GM19099 (cell line): Measurements from ENCODE around the gene TREH.

Experiments
- POLR2A ChIP-seq: IDR thresholded peaks from 3 replicates; pipeline ENCODE4 v1.6.1; 2011; ENCODE audit warnings: low read depth; ENCODE audit not compliant: insufficient read length; ENCODE audit errors: extremely low read depth

The TREH gene

DNA sequence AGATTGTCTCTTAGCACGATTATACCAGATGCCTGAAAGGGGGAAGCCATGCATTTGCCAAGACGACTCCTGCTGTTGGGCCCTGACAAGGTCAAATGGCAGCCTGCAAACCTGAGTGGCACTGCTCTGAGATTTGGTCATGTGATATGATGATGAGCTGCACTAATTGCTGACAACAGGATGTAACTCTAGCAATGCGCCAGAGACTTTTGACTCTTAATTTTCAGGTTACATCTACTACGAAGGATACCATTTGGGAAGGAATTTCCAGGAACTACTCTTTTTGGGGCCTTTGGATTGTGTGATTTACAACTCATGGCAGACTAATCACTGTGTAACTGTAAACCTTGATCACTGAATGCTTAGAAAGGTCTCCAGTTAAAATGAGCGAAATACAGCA, 13.1 kb downstream of the TREH start:
- TF ChIP-seq POLR2A = no peak

DNA sequence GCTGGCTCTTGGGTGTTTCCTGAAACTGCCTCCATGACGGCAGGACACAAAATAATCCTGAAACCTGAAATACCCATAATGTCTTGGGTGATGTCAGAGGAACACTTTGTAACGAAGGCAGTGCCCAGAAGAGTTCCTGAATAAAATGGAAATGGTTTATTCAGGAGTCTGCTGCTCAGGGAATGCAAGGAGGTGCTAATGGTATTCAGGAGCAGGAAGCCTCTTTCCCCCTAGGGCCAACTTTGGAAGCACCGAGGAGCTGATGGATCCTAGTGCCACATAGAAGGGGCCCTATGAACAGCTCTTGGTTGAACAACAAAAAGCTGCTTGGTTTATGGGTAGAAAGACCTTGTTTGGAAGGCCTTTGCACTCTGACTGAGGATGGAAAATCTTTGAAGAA, 15.5 kb downstream of the TREH start:
- TF ChIP-seq POLR2A = no peak

DNA sequence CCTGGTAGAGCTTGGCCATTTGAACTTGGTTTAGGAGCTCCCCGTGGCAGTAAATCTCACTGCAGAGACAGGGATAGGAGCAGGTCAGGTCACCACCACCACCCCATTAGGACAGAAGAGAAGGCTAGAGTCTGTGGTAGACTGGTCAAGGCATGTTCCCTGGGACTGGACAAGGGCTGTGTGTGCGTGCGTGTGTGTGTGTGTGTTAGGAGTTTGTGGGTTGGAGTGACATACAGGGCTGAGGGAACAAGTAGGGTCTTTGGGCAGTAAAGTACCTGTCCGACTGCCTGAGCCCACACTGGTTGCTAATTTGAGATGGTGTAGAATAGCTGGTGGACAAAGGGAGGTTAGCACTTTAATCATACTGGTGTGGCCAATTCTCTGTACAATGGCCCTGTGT, 16.1 kb downstream of the TREH start:
- TF ChIP-seq POLR2A = no peak

DNA sequence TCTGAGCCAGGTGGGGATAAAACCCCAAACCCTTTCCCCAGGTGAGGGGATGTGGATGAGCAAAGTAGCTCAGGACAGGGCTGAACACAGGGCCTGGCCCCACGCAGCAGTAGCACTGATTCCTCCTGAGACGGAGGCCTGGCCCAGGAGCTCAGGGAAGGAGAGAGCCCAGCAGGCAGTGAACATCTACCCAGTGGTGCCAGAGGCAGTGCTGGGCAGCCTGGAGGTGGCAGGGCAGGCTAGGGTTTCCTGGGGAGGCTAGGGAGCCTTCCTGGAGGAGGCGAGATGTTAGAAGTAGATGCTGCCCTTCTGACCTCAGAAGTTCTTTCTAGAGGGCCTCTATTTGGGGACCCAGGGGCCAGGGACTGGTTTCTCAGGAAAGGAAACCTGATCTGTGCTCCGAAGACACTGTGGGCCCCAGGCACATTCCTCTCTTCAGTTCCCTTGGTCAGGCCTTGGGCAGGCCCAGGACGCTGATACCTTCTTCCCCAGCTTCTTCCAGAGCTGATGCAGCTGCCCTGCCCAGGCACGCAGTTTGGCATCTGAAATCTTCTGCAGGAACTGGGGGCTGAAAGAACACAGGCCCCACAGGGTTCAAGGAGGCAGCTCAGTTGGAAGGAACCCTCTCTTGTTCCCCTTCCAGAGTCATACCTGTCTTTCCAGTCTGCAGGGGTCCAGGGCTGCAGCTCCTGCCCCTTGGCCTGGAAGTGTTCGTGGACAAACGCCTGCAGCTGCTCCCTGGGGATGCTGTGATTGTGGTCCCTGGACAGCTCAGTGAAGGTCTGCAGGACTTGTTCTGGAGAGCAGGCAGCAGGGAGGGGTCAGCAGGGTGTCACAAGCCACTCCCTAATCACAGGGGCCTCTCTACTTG, 16.8 kb downstream of the TREH start:
- no peak for TF ChIP-seq POLR2A

DNA sequence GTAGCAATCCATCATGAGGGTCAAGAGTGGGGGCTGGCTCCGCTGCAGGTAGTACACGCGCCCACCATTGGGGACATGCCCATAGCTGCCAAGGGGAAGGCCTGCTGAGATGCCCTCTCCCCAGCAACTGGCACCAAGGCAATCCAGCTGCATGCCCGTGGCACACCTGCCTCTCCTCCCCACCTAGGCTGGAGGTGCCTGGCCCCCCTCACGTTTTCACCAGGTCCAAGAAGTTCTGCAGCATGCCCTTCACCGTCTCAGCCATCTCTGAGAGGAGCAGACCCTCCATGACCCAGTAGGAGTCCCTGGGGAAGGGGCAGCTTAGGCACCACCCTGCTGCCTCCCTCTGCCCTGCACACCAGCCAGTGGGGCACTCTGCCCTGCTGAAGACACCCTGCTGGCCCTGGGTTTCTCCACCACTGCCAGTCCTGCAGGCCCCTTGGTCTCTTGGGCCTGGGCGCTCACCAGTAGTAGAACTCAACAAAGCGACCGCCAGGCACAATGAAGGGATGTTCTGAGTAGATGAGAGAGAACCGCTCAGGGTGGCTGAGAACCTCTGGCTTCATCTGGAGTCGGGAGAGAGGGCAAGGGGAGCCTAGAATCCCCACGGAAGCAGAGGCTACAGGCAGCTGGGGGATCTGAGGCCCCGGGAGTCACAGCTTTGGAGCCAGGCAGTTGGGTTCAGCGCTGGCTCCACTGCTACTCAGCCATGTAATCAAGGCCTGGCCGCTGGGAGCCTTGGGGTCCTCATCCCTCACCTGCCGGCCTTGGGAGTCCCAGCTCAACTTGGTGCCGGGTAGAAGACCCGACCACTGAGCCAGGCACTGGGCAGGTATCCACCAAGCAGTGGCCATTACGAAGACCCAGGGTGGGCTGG, 17.8 kb downstream of the TREH start:
- TF ChIP-seq POLR2A = no peak

DNA sequence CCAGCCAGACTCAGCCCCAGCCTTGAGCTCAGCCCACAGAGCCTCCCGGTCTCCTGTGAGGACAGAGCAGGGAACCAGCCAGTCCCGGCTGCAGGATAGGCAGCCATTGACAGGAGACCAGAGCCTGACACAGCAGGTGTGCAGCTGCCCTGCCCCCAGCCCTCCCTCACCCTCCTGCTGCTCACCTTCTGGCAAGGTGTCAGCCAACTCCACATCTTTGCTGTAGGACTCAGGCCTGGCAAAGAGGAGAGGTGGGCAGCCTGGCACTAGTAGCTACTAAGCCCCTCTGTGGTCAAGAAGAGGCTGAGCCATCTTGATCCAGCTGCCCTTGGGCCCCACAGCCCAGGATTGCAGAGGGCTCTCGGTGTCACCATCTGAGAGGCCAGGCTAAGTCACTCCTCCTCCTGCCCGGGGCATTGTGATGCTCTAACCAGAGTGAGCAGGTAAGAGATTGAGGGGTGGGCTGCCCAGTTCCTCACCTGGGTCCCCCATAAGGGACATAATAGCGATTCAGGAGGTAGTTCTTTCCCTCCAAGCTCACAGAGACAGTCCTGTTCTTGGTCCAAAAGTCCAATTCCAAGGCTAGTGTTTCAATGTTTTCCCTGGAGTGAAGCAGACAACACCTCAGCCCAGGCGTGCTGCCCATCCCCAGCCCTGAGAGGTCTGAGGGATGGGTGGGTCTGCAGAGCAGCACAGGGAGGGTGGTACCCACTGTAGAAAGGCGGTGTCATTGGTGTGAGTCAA, 18.6 kb downstream of the TREH start:
- TF ChIP-seq POLR2A = no peak

DNA sequence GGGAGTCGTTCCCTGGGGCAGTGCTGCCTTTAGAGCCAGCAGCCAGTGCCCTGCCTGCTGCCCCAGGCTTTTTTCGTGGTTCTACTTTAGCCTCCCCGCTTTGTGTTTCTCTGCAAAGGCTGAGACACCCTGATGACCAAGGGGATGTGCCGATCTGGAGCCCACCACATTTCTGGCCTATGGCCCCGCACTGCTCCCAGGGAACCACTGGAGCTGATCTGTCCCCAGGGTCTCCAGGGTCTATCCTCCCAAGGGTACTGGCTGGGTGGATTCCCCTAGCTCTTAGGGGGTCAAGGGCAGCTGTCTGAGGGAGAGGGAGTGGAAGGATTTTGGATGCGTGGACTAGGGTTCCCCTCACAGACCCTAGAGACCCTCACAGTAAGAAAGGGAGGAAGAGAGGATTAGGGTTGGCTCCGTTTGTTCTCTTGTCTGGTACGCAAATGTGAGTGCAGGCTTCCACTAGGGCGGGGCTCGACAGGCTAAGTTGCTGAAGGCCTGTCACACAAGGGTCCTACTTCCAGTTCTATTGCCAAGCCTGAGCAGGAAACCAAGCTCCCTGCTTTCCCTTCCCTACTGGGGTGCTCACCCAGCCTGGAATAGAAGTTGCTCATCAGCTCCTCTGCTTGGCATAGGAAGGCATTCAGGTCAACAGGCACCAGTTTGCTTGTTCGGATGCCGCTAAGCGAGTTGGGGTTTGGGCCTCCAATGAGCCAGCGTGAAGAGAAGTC, 19.3 kb downstream of the TREH start:
- no peak for TF ChIP-seq POLR2A

DNA sequence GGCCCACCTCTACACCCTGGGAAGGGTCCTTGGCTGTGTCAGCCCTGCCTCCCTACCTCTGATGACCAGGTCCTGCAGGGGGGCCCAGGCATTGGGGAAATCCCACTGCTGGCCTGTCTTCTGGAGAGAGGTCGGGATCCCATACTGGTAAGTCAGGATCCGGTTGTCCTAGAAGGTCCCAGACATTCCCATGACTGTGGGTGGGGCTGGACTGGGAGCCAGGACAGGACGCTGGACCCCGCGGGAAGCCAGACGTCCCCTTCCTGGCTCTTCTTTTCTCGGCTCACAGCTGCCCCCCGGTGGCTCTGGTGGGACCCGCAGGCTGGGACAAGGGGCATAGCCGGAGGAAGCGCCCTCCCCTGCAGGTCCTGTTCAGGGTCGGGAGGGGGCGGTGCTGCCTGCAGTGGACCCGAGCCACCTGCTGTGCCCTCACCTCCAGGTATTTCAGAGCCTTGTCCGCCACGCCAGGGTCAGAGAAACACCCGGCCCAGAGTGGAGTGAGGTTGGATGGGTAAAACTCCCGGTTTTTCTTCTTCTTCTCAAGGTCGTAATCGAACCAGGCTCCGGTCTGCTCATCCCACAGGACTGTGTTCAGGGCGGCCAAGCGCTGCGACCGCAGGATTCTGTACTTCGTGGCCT, 20.0 kb downstream of the TREH start:
- TF ChIP-seq POLR2A = no peak

DNA sequence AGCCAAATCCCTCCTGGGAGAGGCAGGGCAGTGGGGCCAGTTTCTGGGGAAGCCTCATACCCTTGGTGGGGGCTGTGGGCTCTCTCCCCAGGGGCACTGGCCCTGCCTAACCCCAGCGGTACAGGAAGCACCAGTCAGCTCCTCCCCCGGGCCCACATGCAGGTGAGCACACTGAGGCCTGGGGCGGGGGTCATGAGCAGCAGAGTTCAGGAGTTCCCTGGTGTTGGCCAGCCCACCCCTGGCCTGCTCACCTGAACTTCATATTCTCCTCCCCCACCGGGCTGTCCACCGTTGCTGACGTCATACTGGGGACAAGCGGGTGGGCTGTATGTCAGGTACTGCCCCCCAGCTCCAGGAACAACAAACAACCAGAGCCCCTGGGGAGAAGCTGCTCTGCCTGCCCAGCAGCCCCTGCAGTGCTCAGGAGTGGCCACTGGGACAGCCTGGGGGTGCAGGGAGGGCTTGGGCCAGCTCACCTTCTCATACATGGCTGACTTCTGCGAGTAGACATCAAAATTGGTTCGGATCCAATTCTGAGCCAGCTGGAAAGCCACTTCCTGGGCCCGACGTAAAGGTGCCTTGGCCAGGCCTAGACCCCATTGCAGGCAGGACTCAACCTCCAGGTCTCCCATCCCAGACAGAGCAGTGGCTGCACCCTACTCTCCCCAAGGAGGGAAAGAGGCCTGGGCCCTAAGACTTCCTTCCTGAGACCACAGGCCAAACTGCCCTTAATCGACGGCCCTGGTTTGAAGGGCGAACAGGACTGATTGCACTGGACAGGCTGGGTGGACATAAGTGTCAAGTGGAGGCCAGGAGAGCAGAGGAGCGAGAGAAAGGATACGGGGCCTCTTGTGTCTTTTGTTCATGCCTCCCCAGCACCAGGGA, 20.8 kb downstream of the TREH start:
- TF ChIP-seq POLR2A = no peak

DNA sequence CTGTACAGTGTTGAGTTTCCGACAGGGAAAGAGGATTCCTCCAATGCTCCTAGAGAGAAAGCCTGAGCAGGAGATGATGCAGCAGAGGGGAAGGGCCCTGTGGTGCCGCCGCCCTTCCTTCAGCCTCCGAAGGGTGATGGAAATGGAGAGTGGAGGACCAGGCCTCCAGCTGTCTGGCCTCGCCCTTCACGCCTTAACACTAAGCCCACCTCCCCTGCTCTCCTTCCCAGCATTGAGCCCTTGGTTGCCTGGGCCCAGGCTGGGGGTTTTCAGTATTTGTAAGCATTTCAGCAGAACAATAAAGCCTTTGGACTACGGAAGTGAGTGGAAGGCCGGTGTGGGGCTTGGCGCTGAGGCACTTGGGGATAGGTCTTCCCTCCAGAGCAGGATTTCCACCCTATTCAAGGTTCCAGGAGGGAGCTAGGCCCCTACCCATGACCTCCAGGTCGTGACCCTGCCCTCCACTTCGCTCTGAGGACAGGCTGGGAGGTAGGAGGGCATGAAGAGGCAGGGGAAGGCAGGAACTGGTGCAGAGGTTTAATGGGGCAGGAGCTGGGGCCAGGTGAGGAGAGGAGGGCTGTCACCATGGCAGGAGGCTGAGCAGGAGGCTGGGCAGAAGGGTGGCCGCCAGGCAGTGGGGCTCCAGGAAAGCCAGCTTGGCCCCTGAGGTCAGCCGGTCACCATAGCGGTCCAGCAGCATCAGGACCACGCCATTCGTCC, 21.6 kb downstream of the TREH start:
- TF ChIP-seq POLR2A = no peak

DNA sequence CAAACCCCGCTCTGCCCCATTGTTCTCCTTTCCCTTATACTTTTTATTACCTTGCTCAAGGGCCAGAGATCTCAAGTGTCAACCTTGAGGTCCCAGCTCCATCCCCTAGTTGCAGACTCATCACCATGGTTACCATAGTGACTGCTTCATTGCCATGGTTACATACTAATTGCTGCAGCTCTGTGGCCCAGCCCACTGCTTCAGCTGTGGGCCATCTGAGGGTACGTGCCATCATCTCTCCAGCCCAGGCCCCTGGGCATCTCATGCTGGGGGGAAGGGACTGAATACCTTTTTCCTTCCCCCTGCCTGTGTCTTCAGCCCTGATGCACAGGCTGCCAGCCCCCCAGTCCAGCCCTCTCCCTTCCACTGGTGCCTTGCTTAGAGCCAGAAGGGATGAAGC, 22.2 kb downstream of the TREH start:
- no peak for TF ChIP-seq POLR2A

DNA sequence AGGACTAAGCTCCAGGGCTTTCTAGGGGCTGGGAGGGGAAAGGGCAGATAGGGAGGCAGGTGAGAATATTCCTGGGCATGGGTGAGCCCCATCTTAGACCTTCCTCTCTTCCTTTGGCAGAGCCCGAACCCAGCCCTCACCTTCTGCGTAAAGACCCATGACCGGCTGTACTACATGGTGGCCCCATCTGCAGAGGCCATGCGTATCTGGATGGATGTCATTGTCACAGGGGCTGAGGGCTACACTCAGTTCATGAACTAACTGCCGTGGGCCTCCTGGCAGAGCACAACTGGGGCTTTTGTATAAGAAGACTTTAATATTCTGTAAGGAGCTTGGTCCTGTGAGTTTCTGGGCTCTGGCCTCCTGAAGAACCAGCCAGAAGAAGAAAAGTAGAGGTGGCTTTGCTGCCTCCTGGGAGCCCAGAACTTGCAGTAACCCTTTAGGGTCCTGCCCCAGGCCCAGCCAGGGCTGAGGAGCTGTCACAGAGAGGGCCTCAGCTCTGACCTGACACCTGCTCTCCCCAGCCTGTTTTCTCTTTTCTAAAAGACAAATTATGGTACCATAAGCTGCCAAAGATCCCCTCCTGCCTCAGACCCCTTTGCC, 22.8 kb downstream of the TREH start:
- no peak for TF ChIP-seq POLR2A
